ENCODE data around the gene RGSL1.

DNA sequence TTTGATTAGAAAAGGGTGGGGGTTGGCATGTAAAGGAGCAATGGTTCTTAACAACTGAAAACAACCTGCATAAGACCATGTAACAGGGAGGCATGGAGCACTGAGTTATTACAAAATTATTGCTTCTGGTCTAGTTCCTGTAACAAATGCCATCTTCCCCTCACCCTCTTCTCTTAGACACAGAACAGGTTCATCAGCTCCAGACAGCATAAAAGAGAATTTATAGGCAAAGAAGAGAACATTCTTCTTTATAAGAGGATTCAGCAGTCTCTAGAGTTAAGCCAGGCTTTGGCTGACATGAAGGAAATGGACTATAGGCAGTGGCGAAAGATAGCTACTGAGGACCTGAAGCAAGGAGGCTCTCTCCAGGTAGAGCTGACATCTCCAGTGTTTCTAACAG is 38.9 kb downstream of the RGSL1 start:
- TF ChIP-seq, protein P1, sequence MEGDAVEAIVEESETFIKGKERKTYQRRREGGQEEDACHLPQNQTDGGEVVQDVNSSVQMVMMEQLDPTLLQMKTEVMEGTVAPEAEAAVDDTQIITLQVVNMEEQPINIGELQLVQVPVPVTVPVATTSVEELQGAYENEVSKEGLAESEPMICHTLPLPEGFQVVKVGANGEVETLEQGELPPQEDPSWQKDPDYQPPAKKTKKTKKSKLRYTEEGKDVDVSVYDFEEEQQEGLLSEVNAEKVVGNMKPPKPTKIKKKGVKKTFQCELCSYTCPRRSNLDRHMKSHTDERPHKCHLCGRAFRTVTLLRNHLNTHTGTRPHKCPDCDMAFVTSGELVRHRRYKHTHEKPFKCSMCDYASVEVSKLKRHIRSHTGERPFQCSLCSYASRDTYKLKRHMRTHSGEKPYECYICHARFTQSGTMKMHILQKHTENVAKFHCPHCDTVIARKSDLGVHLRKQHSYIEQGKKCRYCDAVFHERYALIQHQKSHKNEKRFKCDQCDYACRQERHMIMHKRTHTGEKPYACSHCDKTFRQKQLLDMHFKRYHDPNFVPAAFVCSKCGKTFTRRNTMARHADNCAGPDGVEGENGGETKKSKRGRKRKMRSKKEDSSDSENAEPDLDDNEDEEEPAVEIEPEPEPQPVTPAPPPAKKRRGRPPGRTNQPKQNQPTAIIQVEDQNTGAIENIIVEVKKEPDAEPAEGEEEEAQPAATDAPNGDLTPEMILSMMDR (conservative IDR thresholded peaks at IDR 0.05; ENCODE audit: low read length) = no peak
- no peak for TF ChIP-seq EZH2phosphoT487 (IDR thresholded peaks at IDR 0.05; ENCODE audit: borderline replicate concordance, low read depth, low read length)

All from OCI-LY7 (cell line).